NCI-H524 treated with DMSO at 0.1 percent for 48 hours (cell line): ENCODE measurements around the gene TIMM44.
"Not testable (repeated sequence)": the region's sequence is repeated elsewhere in the genome, so short reads cannot be mapped to it uniquely, and the experiment has no call there.

Experiments
- DNase-seq: peaks from one replicate; lab custom pipeline; 2025; lab: John Stamatoyannopoulos, UW

The TIMM44 gene

DNA sequence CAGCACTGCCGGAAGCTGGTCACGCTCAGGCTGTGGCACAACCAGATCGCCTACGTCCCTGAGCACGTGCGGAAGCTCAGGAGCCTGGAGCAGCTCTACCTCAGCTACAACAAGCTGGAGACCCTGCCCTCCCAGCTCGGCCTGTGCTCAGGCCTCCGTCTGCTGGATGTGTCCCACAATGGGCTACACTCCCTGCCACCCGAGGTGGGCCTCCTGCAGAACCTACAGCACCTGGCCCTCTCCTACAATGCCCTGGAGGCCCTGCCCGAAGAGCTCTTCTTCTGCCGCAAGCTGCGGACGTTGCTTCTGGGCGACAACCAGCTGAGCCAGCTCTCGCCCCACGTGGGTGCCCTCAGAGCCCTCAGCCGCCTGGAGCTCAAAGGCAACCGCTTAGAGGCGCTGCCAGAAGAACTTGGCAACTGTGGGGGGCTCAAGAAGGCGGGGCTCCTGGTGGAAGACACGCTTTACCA lies 43.0 kb downstream of the TIMM44 start:
- no peak for DNase-seq

DNA sequence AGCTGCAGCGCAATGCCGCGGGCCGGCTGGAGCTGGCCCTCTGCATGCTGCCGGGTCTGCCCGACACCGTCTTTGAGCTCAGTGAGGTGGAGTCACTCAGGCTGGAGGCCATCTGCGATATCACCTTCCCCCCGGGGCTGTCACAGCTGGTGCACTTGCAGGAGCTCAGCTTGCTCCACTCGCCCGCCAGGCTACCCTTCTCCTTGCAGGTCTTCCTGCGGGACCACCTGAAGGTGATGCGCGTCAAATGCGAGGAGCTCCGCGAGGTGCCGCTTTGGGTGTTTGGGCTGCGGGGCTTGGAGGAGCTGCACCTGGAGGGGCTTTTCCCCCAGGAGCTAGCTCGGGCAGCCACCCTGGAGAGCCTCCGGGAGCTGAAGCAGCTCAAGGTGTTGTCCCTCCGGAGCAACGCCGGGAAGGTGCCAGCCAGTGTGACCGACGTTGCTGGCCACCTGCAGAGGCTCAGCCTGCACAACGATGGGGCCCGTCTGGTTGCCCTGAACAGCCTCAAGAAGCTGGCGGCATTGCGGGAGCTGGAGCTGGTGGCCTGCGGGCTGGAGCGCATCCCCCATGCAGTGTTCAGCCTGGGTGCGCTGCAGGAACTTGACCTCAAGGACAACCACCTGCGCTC lies 43.6 kb downstream of the TIMM44 start:
- peak; percentile 63 for DNase-seq

DNA sequence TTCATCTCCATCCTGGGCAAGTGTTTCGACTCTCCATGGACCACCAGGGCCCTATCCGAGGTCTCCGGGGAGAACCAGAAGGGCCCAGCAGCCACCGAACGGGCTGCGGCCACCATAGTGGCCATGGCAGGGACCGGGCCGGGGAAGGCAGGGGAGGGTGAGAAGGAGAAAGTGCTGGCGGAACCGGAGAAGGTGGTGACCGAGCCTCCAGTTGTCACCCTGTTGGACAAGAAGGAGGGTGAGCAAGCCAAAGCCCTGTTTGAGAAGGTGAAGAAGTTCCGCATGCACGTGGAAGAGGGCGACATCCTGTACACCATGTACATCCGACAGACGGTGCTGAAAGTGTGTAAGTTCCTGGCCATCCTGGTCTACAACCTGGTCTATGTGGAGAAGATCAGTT lies 44.5 kb downstream of the TIMM44 start:
- no peak for DNase-seq

DNA sequence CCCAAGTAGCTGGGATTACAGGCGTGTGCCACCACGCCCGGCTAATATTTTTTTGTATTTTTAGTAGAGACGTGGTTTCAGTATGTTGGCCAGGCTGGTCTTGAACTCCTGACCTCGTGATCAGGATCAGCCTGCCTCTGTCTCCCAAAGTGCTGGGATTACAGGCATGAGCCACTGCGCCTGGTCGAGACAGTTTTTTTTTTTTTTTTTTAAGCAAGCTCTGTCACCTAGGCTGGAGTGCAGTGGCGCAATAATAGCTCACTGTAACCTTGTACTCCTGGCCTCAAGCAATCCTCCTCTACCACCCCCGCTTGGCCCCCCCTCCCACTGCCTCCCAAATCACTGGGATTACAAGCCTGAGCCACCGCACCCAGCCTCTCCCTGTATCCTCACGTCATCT lies 46.2 kb downstream of the TIMM44 start:
- DNase-seq = no peak

DNA sequence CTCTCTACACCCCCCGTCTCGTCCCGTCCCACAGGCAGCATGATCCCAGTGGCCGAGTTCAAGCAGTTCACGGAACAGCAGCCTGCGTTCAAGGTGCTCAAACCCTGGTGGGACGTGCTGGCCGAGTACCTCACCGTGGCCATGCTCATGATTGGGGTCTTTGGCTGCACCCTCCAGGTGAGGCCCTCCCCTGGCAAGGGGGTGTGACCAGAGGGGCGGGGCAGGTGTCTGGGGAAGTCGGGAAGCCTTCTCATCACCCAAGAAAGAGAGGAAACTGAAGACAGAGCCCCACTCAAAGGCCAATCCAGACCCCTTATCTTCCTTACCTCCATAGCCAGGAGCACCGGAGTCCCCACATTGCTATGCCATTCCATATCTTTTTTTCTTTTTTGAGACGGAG lies 47.9 kb downstream of the TIMM44 start:
- DNase-seq = no peak

DNA sequence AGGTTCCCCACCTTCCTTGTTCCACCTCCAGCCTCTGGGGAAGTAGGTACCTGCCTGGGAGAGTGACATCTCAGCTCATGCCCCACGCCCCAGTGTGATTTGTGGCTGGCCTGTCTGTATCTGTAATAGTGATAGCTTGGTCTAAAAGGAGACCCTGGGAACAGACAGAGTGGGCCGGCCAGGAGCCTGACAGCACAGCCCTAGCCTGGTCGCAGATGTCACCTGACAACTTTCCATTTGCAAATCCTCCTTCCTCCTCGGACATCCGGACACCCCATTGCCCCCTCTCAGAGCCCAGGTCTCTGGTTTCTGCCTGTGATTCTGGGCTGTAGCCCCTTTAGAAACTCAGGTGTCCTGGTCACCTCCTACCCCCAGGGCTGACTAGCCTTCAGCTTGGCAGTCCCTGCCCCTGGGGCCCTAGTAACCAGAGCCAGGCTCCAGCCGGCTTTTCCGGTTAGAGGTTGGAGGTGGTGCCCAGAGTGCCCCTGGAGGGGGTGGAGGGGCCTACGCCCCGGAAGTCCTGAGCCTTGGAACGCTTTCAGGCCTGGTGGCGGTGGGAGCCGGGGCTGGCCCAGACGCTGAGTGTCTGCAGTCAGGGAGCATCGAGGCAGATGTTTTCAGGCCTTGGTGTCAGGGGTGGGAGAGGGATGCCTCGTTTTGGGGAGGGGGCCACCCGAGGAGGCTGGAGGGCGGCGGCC lies 48.7 kb downstream of the TIMM44 start:
- no peak for DNase-seq

DNA sequence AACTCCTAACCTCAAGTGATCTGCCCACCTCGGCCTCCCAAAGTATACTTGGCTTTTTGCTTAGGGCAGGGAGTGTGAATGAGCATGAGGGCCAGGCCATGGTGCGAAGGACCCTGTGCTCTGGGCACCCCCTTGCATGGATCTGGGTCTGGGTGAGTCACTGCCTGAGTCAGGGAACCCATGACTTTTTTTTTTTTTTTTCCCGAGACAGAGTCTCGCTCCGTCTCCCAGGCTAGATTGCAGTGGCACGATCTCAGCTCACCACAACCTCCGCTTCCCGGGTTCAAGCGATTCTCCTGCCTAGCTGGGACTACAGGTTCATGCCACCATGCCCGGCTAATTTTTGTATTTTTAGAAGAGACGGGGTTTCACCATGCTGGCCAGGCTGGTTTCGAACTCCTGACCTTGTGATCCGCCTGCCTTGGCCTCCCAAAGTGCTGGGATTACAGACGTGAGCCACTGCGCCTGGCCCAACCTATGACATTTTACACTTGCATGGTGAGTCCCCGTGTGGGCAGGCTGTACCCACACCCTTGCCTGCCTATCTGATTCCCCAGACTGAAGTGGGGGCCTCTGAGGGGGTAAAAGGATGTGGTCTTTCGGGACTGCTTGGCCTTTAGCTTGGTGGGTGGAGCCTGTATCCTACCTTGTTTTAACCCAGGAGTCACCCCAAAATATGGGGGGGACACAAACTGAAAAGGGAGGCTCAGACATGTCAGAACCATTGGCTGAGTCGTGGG lies 49.9 kb downstream of the TIMM44 start:
- DNase-seq = not testable (repeated sequence)

DNA sequence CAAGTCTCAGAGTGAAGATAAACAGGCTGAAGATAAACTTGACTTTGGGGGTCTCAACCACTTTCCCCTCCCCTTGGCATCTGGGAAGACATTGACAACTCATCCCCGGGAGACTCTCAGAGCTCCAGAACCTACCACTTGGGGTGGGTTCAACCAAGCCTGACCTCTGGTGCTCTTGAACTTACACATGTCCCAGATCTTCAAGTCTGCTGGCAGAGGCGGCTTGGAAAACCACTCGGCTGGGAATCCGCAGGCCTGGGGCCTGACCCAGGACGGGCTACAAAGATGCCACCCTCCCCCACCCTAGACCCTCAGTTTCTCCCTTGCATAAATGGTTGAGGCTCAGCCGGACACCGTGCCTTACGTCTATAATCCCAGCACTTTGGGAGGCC lies 54.6 kb downstream of the TIMM44 start:
- no peak for DNase-seq

DNA sequence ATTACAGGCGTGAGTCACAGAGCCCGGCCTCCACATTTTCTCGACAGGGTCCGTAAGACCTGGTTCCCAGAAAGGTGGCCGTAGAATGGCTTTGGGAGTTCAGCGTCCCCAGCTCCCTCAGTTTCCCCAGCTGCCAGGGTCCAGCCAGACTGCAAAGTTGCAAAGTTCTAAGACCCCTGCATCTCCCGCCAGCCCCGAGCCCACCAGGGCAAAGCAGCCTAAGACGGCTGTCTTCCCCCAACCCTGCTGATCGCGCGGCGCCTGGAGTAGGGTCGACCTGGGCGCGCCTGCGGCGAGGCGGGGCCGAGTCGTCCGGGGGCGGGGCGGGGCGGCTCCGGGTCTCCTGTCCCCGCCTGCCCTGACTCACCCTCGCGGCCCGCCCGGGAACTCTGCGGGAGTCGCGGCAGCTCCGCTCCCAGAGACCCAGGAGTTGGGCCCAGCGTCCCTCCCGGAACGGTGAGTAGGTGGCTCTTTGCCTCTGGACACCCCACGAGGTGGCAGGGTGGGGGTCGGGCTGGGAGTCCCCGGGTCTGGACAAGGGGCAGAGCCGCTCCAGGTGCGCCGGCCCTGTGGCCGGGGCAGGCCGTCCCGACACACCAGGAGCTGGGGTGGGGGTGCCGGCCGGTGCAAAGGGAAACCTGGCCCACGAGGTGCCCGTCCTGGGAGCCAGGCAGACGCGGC lies 55.2 kb downstream of the TIMM44 start, which contains the start of gene LRRC8E:
TSS of gene LRRC8E (plus strand) at position 366 of the 681 bp plus-strand sequence. CDS start 7,094 bp downstream, outside the sequence.
- no peak for DNase-seq

DNA sequence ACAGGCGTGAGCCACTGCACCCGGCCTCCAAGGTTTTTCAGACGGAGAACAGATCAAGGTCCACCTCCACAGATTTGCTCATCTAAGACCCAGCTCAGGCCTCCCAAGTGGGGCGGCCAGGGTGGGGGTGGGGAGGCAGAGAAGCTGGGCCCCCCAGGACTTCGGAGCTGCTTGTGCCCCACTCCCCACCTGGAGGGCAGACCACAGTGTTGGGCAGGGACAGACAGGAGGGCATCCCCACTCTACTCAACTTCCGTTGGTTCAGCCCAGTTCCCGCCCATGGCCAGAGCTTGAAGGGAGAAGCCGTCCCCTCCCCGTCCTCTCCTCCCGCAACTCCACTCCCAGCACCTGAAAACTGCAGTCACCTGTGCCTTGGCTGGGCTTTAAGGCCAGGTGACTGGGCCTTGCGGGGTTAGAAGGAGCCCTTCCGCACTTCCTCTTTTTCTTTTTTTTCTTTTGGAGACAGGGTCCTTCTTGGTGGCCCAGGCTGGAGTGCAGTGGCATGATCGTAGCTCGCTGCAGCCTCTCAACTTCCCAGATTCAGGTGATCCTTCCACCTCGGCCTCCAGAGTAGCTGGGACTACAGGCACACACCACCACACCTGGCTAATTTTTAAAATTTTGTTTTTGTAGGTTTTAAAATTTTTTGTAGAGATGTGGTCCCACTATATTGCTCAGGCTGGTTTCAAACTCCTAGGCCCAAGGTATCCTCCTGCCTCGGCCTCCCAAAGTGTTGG lies 55.9 kb downstream of the TIMM44 start:
- no peak for DNase-seq

DNA sequence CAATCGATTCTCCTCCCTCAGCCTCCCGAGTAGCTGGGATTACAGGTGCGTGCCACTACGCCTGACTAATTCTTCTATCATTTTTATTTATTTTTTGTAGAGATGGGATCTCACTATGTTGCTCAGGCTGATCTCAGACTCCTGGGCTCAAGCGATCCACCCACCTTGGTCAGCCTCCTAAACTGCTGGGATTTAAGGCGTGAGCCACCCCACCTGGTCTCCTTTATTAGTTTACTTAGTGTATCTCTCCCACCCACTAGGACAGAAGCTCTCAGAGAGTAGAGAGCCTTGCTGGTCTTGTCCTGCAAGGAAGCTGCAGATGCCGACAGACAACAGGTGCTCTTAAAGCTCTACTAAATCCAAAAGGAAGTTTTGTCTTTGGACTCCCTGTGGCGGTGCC lies 57.6 kb downstream of the TIMM44 start:
- no peak for DNase-seq

DNA sequence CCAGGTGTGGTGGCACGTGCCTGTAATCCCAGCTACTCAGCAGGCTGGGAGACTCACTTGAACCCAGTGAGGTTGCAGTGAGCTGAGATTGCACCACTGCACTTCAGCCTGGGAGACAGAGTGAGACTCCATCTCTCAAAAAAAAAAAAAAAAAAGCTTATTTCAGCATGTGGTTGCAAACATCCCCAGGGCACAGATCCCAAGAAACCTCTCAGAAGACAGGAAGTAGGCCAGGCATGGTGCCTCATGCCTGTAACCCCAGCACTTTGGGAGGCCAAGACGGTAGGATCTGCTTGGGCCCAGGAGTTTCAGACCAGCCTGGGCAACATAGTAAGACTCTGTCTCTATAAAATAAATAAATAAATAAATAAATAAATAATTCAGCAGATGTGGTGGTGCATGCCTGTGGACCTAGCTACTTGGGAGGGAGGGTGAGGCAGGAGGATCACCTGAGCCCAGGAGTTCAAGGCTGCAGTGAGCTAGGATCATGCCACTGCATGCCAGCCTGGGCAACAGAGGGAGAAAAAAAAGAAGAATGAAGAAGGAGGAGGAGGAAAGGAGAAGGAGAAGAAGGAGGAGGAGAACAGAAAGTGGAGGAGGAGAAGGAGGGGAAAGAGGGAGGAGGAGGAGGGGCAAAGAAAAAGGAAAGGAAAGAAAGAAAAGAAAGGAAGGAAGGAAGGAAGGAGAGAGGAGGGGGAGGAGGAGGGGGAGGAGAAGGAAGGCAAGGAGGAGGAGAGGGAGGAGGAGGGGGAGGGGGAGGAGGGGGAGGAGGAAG lies 59.5 kb downstream of the TIMM44 start:
- DNase-seq = no peak

DNA sequence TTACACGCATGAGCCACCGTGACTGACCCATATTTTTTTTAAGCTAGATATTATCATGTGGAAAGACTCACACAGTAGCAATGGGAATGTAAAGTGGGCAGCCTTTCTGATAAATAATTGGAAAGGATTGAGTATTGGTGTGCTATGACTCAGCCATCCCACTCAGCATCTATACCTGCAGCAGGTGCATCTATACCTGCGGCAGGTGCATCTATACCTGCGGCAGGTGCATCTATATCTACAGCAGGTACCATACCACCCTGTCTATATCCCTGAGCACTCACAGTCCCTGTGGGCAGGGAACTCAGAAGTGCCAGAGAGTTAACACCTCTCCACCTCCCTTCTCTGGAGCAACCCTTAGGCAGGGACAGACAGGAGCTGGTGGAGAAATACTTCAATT lies 60.4 kb downstream of the TIMM44 start:
- no peak for DNase-seq

DNA sequence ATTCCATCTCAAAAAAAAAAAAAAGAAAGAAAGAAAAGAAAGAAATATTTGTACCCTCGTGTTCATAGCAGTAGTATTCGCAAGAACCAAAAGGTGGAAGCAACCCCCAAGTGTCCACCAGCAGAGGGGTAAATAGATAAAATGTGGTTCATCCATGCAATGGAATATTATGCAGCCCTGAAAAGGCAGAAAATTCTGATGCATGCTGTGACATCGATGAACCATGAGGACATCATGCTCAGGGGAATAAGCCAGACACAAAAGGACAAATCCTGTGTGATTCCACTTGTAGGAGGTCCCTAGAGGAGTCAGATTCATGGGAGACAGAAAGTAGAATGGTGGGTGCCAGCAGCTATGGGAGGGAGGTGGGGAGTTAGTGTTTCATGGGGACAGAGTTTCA lies 61.6 kb downstream of the TIMM44 start:
- no peak for DNase-seq

DNA sequence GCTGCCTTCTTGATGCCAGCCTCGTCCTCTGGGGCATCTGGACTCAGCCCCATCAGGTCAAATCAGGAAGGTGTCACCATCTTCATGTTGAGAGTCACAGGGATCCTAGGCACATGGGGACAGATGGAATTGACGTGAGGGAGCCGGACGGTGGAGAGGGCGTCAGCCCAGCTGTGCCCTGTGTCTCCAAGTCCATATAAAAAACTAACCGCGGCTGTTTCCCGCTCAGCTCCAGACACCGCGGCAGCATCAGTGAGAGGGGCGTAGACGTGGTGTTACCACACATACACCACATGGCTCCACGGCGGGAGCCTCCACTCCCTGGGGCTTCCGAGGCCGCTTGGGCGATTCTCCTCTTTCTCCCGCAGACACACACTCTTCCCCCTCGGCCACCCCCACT lies 63.6 kb downstream of the TIMM44 start:
- peak; percentile 48 for DNase-seq

DNA sequence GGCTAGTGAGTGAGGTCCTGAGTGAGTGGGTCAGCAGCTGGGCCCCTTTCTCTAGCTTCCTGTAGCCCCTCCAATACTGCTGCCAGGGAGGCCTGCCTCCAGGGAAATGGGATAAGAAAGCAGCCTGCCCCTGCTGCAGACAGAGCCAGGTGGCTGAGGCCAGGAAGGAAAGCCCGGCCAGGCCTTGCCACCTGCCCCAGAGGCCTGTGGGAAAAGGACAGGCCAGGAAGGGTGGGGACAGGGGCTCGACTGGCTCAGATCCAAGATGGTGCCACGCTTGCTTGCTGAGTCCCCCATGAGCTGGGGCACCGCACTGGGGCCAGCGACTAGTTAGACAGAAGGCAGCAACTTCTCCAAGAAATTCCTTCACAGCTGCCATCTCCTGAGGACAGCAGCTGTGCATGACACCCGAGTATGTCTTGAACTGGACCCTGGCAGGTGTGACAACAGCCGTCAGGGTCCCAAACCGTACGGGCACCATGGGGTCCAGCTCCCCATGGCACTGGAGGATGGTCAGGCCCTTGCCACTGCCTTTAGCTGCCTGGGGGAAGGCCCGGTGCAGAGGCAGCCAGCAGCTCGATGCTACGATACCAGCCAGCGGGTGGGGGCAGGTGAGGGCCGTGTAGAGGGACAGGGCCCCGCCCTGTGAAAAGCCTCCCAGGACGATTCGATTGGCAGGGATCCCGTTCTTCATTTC lies 64.2 kb downstream of the TIMM44 start:
- DNase-seq = peak; percentile 49

DNA sequence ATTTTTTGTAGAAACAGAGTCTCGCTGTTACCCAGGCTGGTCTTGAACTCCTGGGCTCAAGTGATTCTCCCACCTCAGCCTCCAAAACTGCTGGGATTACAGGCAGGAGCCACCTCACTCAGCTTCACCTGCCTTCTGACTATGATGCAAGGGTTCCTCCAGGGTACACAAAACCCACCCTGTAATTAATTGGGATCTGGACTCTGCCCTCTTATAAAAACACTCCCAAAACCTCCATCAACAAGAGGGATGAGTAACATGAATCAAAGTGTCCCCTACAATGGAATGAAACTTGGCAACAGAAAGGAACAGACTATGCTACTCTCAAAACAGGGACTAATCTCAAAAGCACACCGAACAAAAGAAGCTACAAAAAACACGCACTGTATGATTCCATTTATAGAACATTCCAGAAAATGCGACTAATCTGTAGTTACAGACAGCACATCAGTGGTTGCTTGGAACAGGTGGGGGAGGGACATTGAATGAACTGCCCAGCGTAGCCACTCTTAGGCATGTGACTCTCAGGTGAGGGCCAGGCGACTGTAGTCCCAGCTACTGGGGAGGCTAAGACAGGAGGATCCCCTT lies 66.1 kb downstream of the TIMM44 start:
- no peak for DNase-seq
